ENCODE results near the gene GUCY2C. TPM values are rescaled to one million over a fixed set of nuclear protein-coding genes. Genes with fewer than 3 reads are reported as not detected.

GUCY2C gene
- total RNA-seq, 3 donors from 2014 or later = 33.2 to 94.8 (median 73.8) TPM

- no peaks in the 10 kb centered on the region for H3K9me3 ChIP-seq
- ATAC-seq (no peak), DNase-seq (no peak)
- no peak for TF ChIP-seq CTCF (IDR thresholded peaks at IDR 0.05)
- no peaks in the 10 kb centered on the region for H3K4me1 ChIP-seq (ENCODE audit: low read depth)
- intact Hi-C loops (cut with DNase I, micrococcal nuclease) = no loop called here
- H3K36me3 ChIP-seq (ENCODE audit: low read depth) = no peaks in the 10 kb centered on the region
- no peak overlapping the region for H3K4me3 ChIP-seq
These were observed 43.9 kb downstream of the GUCY2C start for GRCh38 chr12:14652483-14652882.

- DNase-seq (no peak), ATAC-seq (no peak)
- Histone ChIP-seq H3K9me3 (no peaks in the 10 kb centered on the region), H3K36me3 (ENCODE audit: low read depth) (no peaks in the 10 kb centered on the region), H3K4me1 (ENCODE audit: low read depth) (no peaks in the 10 kb centered on the region), H3K4me3 (no peak overlapping the region)
- intact Hi-C loops (cut with DNase I, micrococcal nuclease) = no loop called here
- TF ChIP-seq CTCF (IDR thresholded peaks at IDR 0.05) = no peak
These were observed 45.0 kb downstream of the GUCY2C start for GRCh38 chr12:14651371-14651770.

GRCh38 chr12:14650789-14651188, 45.6 kb downstream of the GUCY2C start:
- intact Hi-C loops (cut with DNase I, micrococcal nuclease) = no loop called here
- Histone ChIP-seq H3K9me3 (no peaks in the 10 kb centered on the region), H3K4me3 (no peak overlapping the region), H3K4me1 (ENCODE audit: low read depth) (no peaks in the 10 kb centered on the region), H3K36me3 (ENCODE audit: low read depth) (no peaks in the 10 kb centered on the region)
- ATAC-seq = no peak
- DNase-seq = no peak
- no peak for TF ChIP-seq CTCF (IDR thresholded peaks at IDR 0.05)

- Histone ChIP-seq H3K4me3 (no peak overlapping the region), H3K4me1 (ENCODE audit: low read depth) (no peaks in the 10 kb centered on the region), H3K36me3 (ENCODE audit: low read depth) (no peaks in the 10 kb centered on the region), H3K9me3 (no peaks in the 10 kb centered on the region)
- no peak for DNase-seq
- intact Hi-C loops (cut with DNase I, micrococcal nuclease) = no loop called here
- TF ChIP-seq CTCF (IDR thresholded peaks at IDR 0.05) = no peak
- no peak for ATAC-seq
These were observed 49.2 kb downstream of the GUCY2C start for GRCh38 chr12:14647028-14647750.

GRCh38 chr12:14643251-14643650, 53.1 kb downstream of the GUCY2C start:
- Histone ChIP-seq H3K9me3 (no peaks in the 10 kb centered on the region), H3K4me3 (no peak overlapping the region), H3K4me1 (ENCODE audit: low read depth) (no peaks in the 10 kb centered on the region), H3K36me3 (ENCODE audit: low read depth) (no peaks in the 10 kb centered on the region)
- no peak for TF ChIP-seq CTCF (IDR thresholded peaks at IDR 0.05)
- intact Hi-C loops (cut with DNase I, micrococcal nuclease) = no loop called here
- DNase-seq = no peak
- ATAC-seq = no peak

Data from mucosa of descending colon (tissue), 3 donors.